LNCaP clone FGC (cell line): Measurements from ENCODE around the gene SMARCC2.

Experiments
- DNase-seq: peaks from one replicate; pipeline ENCODE4 v3.0.0-alpha.2; 2011; ENCODE audit warnings: low read depth
- H3K4me3 ChIP-seq: 2 replicates; pipeline ENCODE4 v1.5.1; 2011; ENCODE audit warnings: mild to moderate bottlenecking, low read depth, low read length, control low read depth
- CTCF ChIP-seq: IDR thresholded peaks from 2 replicates; pipeline ENCODE4 v1.5.1; 2012; ENCODE audit warnings: mild to moderate bottlenecking; ENCODE audit not compliant: control insufficient read depth, insufficient read depth; ENCODE audit errors: extremely low read depth

Gene SMARCC2

GRCh38 chr12:56165369-56165768 lies 23.9 kb downstream of the SMARCC2 start:
- no peak for TF ChIP-seq CTCF
- H3K4me3 ChIP-seq, result no peak overlapping the region
- no peak for DNase-seq

- no peak overlapping the region for H3K4me3 ChIP-seq
- no peak for DNase-seq
- TF ChIP-seq CTCF, result no peak
Observed at GRCh38 chr12:56164345-56164729, 24.9 kb downstream of the SMARCC2 start.

GRCh38 chr12:56163533-56164344 lies 25.5 kb downstream of the SMARCC2 start:
- TF ChIP-seq CTCF, result no peak
- no peak for DNase-seq
- H3K4me3 ChIP-seq, result no peak overlapping the region

- no peak for TF ChIP-seq CTCF
Observed at GRCh38 chr12:56162468-56163290, 26.6 kb downstream of the SMARCC2 start.

GRCh38 chr12:56161690-56162351 lies 27.5 kb downstream of the SMARCC2 start:
- no peak overlapping the region for H3K4me3 ChIP-seq
- no peak for DNase-seq
- no peak for TF ChIP-seq CTCF

More at GRCh38 chr12:56162468-56163290, 26.6 kb downstream of the SMARCC2 start:
- DNase-seq, result no peak
- no peak overlapping the region for H3K4me3 ChIP-seq

GRCh38 chr12:56160894-56161689 lies 28.2 kb downstream of the SMARCC2 start:
- no peak overlapping the region for H3K4me3 ChIP-seq
- no peak for DNase-seq
- no peak for TF ChIP-seq CTCF
